ENCODE results near the gene PSMC2. TPM values are rescaled to one million over a fixed set of nuclear protein-coding genes. Genes with fewer than 3 reads are reported as not detected.

The PSMC2 gene
- total RNA-seq, result 10 to 100 TPM; 17.7 to 45.8 (median 35.7) TPM
- 10 to 100 TPM; 31.3 to 58.8 TPM for polyA plus RNA-seq

DNA sequence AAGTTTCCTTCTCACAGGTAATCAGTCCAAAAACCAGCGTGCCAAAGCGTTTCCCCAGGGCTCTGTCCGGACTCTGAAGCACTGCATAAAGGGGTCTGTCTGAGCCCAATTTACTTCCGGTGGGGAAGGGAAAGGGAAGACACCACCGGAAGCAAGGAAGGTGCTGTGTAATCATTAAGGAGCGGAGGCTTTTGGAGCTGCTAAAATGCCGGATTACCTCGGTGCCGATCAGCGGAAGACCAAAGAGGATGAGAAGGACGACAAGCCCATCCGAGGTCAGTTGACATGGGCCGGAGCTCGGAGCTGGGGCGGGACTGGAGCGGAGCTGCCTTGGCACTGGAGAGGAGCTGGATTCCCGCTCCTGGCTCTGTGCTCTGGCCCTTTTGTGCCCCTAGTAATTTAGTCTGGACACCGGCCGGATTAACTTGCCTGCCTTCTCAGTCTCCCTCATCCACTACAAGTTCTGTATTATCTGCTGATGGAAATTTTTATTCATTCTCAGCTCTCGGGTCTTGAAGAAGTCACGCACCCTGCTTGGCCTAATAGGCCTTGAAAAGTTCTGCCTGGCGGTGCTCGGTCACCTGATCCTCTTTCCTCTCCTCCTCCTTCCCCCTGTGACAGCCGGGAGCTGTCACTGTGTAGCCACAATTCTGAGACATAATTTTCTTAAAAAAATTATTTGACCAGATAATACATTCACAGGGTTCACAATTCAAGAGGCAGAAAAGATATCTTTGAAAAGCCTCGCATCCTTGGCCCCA lies at the start of gene PSMC2:
Gene PSMC2 (plus strand): TSS at position 137 of the 761 bp plus-strand sequence. CDS start 69 bp downstream, at position 206.
- H3K9me3 ChIP-seq, result no peaks in the 10 kb centered on the region
- DNase-seq, result peak in 5 of 6 donors; percentile 43 to 88 (median 65)
- H3K4me3 ChIP-seq, result peak within 1 kb of the TSS; percentile 74 to 94 (median 82)
- no peaks in the 10 kb centered on the region for H3K36me3 ChIP-seq
- 0 to 1% methylated on average over 24 to 25 of the region's 25 CpGs for WGBS, 2 donors
- peak within 1 kb of the TSS; percentile 54 to 88 (median 82) for H3K27ac ChIP-seq
- no peaks in the 10 kb centered on the region for H3K27me3 ChIP-seq
- ATAC-seq, result peak; percentile 80 to 88 (median 84)
- peaks cover 0 to 39% (median 17%) of the 10 kb centered on the region in 3 donors for H3K4me1 ChIP-seq
- TF ChIP-seq, protein P1, sequence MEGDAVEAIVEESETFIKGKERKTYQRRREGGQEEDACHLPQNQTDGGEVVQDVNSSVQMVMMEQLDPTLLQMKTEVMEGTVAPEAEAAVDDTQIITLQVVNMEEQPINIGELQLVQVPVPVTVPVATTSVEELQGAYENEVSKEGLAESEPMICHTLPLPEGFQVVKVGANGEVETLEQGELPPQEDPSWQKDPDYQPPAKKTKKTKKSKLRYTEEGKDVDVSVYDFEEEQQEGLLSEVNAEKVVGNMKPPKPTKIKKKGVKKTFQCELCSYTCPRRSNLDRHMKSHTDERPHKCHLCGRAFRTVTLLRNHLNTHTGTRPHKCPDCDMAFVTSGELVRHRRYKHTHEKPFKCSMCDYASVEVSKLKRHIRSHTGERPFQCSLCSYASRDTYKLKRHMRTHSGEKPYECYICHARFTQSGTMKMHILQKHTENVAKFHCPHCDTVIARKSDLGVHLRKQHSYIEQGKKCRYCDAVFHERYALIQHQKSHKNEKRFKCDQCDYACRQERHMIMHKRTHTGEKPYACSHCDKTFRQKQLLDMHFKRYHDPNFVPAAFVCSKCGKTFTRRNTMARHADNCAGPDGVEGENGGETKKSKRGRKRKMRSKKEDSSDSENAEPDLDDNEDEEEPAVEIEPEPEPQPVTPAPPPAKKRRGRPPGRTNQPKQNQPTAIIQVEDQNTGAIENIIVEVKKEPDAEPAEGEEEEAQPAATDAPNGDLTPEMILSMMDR (IDR thresholded peaks at IDR 0.05), result no peak
- intact Hi-C loops (cut with DNase I), result no loop called here
- no peak for FAIRE-seq

DNA sequence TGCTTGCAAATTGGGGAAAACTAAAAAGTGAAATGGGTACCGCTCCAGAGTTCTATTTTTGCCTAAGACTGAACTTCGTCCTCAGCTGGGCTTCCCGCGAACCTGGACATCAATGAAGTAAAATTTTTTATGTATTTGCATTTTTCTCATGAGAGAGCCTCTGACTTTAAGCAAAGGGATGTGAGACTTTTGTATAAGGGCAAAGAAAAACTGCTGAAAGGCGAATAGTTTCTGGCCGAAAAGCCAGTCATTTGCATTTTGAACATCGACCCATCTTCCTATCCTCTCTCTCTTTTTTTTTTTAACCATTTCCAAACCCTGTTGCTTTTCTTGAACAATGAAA lies 49.6 kb upstream of the PSMC2 start:
- FAIRE-seq, result no peak
- Histone ChIP-seq H3K4me1 (peaks cover 8 to 16% (median 13%) of the 10 kb centered on the region in 3 donors), H3K9me3 (no peaks in the 10 kb centered on the region), H3K27me3 (no peaks in the 10 kb centered on the region), H3K36me3 (peaks cover 0 to 19% (median 11%) of the 10 kb centered on the region in 3 donors), H3K27ac (peak overlapping the region; percentile 56 to 81 (median 64)), H3K4me3 (peak overlapping the region; percentile 68 to 88 (median 76))
- no peak for DNase-seq
- intact Hi-C loops (cut with DNase I), result no loop called here
- TF ChIP-seq, protein P1 (IDR thresholded peaks at IDR 0.05), result no peak
- no peak for ATAC-seq
- WGBS, 2 donors, result 1% methylated on average over 7 of the region's 7 CpGs

DNA sequence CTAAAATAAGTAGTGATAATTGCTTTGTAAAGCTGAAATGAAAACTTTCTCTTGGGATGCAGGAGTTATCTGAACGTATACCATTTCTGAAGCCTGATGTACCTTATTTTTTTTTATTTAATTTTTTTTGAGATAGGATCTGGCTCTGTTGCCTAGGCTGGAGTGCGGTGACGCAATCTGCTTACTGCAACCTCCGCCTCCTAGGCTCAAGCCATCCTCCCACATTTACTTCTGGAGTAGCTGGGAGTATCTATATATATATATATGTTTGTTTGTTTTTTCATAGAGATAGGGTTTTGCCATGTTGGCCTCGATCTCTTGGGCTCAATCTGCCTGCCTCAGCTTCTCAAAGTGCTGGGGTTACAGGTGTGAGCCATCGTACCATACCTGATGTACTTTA lies 47.8 kb upstream of the PSMC2 start:
- DNase-seq, result no peak
- no peak for ATAC-seq
- no peak overlapping the region for H3K4me3 ChIP-seq
- H3K4me1 ChIP-seq, result peaks cover 8 to 16% (median 13%) of the 10 kb centered on the region in 3 donors
- H3K36me3 ChIP-seq, result peaks cover 0 to 35% (median 20%) of the 10 kb centered on the region in 3 donors
- WGBS, 2 donors, result 77 to 84% methylated on average over 6 of the region's 6 CpGs
- intact Hi-C loops (cut with DNase I), result no loop called here
- no peak overlapping the region for H3K27ac ChIP-seq
- no peak for FAIRE-seq
- no peaks in the 10 kb centered on the region for H3K27me3 ChIP-seq
- TF ChIP-seq, protein P1 (IDR thresholded peaks at IDR 0.05), result no peak
- H3K9me3 ChIP-seq, result no peaks in the 10 kb centered on the region

DNA sequence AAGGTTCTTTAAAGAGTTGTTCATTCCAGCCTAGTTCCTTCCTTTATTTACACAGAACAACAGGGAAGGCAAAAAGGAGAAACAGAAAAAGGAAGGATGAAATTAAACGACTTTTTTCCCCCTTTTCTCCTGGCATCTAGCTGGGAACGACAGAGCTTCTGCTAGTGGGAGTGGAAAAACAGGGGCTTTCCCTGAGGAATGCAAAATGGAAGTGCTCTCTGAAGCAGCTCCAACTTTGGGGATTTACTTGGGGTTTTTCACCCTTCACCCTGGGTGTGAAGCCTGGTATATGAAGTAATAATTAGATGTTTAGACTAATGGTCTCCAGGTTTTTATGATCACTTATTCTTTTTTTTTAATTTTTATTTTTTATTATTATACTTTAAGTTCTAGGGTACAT lies 46.0 kb upstream of the PSMC2 start:
- DNase-seq, result no peak
- no peak for FAIRE-seq
- H3K27me3 ChIP-seq, result no peaks in the 10 kb centered on the region
- no peaks in the 10 kb centered on the region for H3K9me3 ChIP-seq
- ATAC-seq, result no peak
- peaks cover 8 to 16% (median 13%) of the 10 kb centered on the region in 3 donors for H3K4me1 ChIP-seq
- TF ChIP-seq, protein P1 (IDR thresholded peaks at IDR 0.05), result no peak
- H3K36me3 ChIP-seq, result peaks cover 0 to 37% (median 25%) of the 10 kb centered on the region in 3 donors
- no peak overlapping the region for H3K27ac ChIP-seq
- 59 to 77% methylated on average over 2 of the region's 2 CpGs for WGBS, 2 donors
- no peak overlapping the region for H3K4me3 ChIP-seq
- intact Hi-C loops (cut with DNase I), result no loop called here
